Progenitor cell of endocrine pancreas (in vitro differentiated cells): Measurements from ENCODE around the gene UBE4B. TPM values are rescaled to one million over a fixed set of nuclear protein-coding genes. Genes with fewer than 3 reads are reported as not detected.
"Not testable (repeated sequence)": the region's sequence is repeated elsewhere in the genome, so short reads cannot be mapped to it uniquely, and the experiment has no call there.

Source experiments
- DNase-seq: peaks from one replicate; pipeline ENCODE4 v3.0.0; 2021; ENCODE audit warnings: low spot score; ENCODE audit not compliant: unreplicated experiment
- H3K27ac Mint-ChIP-seq: 2 replicates; pipeline ENCODE4 v1.8.0; 2021; ENCODE audit warnings: mild to moderate bottlenecking, moderate library complexity, mixed read lengths
- H3K27me3 Mint-ChIP-seq: 2 replicates; pipeline ENCODE4 v1.8.0; 2021; ENCODE audit warnings: mixed read lengths
- H3K36me3 Mint-ChIP-seq: 2 replicates; pipeline ENCODE4 v1.8.0; 2022; ENCODE audit warnings: mixed read lengths; ENCODE audit not compliant: insufficient read depth
- H3K4me1 Mint-ChIP-seq: 2 replicates; pipeline ENCODE4 v1.8.0; 2021; ENCODE audit warnings: low read depth, mixed read lengths
- H3K4me3 Mint-ChIP-seq: 2 replicates; pipeline ENCODE4 v1.8.0; 2021; ENCODE audit warnings: low read depth, mild to moderate bottlenecking, moderate library complexity, mixed read lengths
- H3K9me3 Mint-ChIP-seq: 2 replicates; pipeline ENCODE4 v1.8.0; 2021; ENCODE audit warnings: low read depth, mixed read lengths
- CTCF ChIP-seq: fragments of 200-600 bp; sonication (generic); IDR thresholded peaks from one replicate; pipeline ENCODE4 v1.5.0; 2021; ENCODE audit warnings: antibody characterized with exemption, mild to moderate bottlenecking; ENCODE audit not compliant: unreplicated experiment
- total RNA-seq: library from RNA; stranded (reverse); gene quantifications from 2 replicates; pipeline ENCODE4 v1.2.1, GENCODE V29; 2021

Gene UBE4B
- total RNA-seq, 1 donor from 2014 or later, result 78.1 TPM

GRCh38 chr1:10022656-10023055, 10.1 kb upstream of the UBE4B start:
- H3K9me3 Mint-ChIP-seq, result no peaks in the 10 kb centered on the region
- no peaks in the 10 kb centered on the region for H3K27me3 Mint-ChIP-seq
- H3K36me3 Mint-ChIP-seq, result no peaks in the 10 kb centered on the region

GRCh38 chr1:10025354-10025753, 7.4 kb upstream of the UBE4B start:
- H3K27ac Mint-ChIP-seq, result no peak overlapping the region
- H3K9me3 Mint-ChIP-seq, result no peaks in the 10 kb centered on the region
- no peaks in the 10 kb centered on the region for H3K27me3 Mint-ChIP-seq
- no peak overlapping the region for H3K4me3 Mint-ChIP-seq
- H3K36me3 Mint-ChIP-seq, result no peaks in the 10 kb centered on the region
- no peak for TF ChIP-seq CTCF
- peaks cover 5% of the 10 kb centered on the region for H3K4me1 Mint-ChIP-seq
- DNase-seq, result no peak

More at GRCh38 chr1:10022656-10023055, 10.1 kb upstream of the UBE4B start:
- TF ChIP-seq CTCF, result no peak
- no peaks in the 10 kb centered on the region for H3K4me1 Mint-ChIP-seq
- H3K27ac Mint-ChIP-seq, result no peak overlapping the region
- no peak overlapping the region for H3K4me3 Mint-ChIP-seq
- DNase-seq, result no peak

GRCh38 chr1:10027027-10027426, 5.7 kb upstream of the UBE4B start:
- Mint-ChIP-seq H3K27me3 (no peaks in the 10 kb centered on the region), H3K36me3 (no peaks in the 10 kb centered on the region), H3K27ac (no peak overlapping the region), H3K4me1 (peaks cover 6% of the 10 kb centered on the region), H3K9me3 (no peaks in the 10 kb centered on the region), H3K4me3 (no peak overlapping the region)
- TF ChIP-seq CTCF, result no peak
- no peak for DNase-seq

GRCh38 chr1:10028956-10029500, 3.7 kb upstream of the UBE4B start:
- not testable (repeated sequence) for H3K27me3 Mint-ChIP-seq, H3K36me3 Mint-ChIP-seq, DNase-seq, H3K4me3 Mint-ChIP-seq, H3K9me3 Mint-ChIP-seq
- H3K4me1 Mint-ChIP-seq, result peaks cover 13% of the 10 kb centered on the region
- H3K27ac Mint-ChIP-seq, result peak overlapping the region; percentile 56

GRCh38 chr1:10031461-10031860, 1.3 kb upstream of the UBE4B start:
- no peak for TF ChIP-seq CTCF
- peaks cover 21% of the 10 kb centered on the region for H3K4me1 Mint-ChIP-seq
- H3K36me3 Mint-ChIP-seq, result peaks cover 3% of the 10 kb centered on the region
- H3K9me3 Mint-ChIP-seq, result no peaks in the 10 kb centered on the region
- no peak overlapping the region for H3K27ac Mint-ChIP-seq
- H3K27me3 Mint-ChIP-seq, result no peaks in the 10 kb centered on the region
- no peak overlapping the region for H3K4me3 Mint-ChIP-seq
- DNase-seq, result no peak

- no peaks in the 10 kb centered on the region for H3K9me3 Mint-ChIP-seq
- peak overlapping the region; percentile 100 for H3K27ac Mint-ChIP-seq
- H3K27me3 Mint-ChIP-seq, result no peaks in the 10 kb centered on the region
- peaks cover 21% of the 10 kb centered on the region for H3K4me1 Mint-ChIP-seq
- DNase-seq, result peak; percentile 15
- peak overlapping the region; percentile 98 for H3K4me3 Mint-ChIP-seq
- peaks cover 4% of the 10 kb centered on the region for H3K36me3 Mint-ChIP-seq
- TF ChIP-seq CTCF, result no peak
Measured at GRCh38 chr1:10033359-10033845, 644 bp downstream of the UBE4B start.
